GM18498 (cell line): ENCODE results near the gene SYNDIG1.

Experiments used
- ATAC-seq: cut with Tn5 transposase; IDR thresholded peaks from one replicate; pipeline ENCODE4 v1.9.1; 2021; ENCODE audit warnings: mild to moderate bottlenecking, moderate library complexity; ENCODE audit not compliant: unreplicated experiment

SYNDIG1 gene

GRCh38 chr20:24651171-24651975 is 181.9 kb downstream of the SYNDIG1 start:
- no peak for ATAC-seq

- ATAC-seq = no peak
Observed at GRCh38 chr20:24651976-24652345, 182.5 kb downstream of the SYNDIG1 start.

- ATAC-seq = no peak
Observed at GRCh38 chr20:24653306-24653705, 183.9 kb downstream of the SYNDIG1 start.

GRCh38 chr20:24654425-24654824 is 185.0 kb downstream of the SYNDIG1 start:
- no peak for ATAC-seq

GRCh38 chr20:24656391-24656790 is 187.0 kb downstream of the SYNDIG1 start:
- ATAC-seq = no peak

- no peak for ATAC-seq
Observed at GRCh38 chr20:24657196-24657595, 187.8 kb downstream of the SYNDIG1 start.

GRCh38 chr20:24657878-24658620 is 188.6 kb downstream of the SYNDIG1 start:
- no peak for ATAC-seq

- no peak for ATAC-seq
Observed at GRCh38 chr20:24658920-24659660, 189.7 kb downstream of the SYNDIG1 start.

GRCh38 chr20:24659835-24660234 is 190.4 kb downstream of the SYNDIG1 start:
- no peak for ATAC-seq

GRCh38 chr20:24660651-24661050 is 191.2 kb downstream of the SYNDIG1 start:
- ATAC-seq = no peak

- no peak for ATAC-seq
Observed at GRCh38 chr20:24661255-24661654, 191.8 kb downstream of the SYNDIG1 start.

- ATAC-seq = no peak
Observed at GRCh38 chr20:24662322-24662721, 192.9 kb downstream of the SYNDIG1 start.

- ATAC-seq = no peak
Observed at GRCh38 chr20:24662752-24663365, 193.4 kb downstream of the SYNDIG1 start.

GRCh38 chr20:24663496-24663895 is 194.1 kb downstream of the SYNDIG1 start:
- ATAC-seq = no peak

GRCh38 chr20:24664266-24664986 is 195.0 kb downstream of the SYNDIG1 start:
- ATAC-seq = no peak

GRCh38 chr20:24665196-24665595 is 195.8 kb downstream of the SYNDIG1 start:
- no peak for ATAC-seq

- ATAC-seq = no peak
Observed at GRCh38 chr20:24665741-24666191, 196.3 kb downstream of the SYNDIG1 start.

- ATAC-seq = no peak
Observed at GRCh38 chr20:24667689-24668383, 198.4 kb downstream of the SYNDIG1 start.

- ATAC-seq = no peak
Observed at GRCh38 chr20:24668384-24668702, 198.9 kb downstream of the SYNDIG1 start.

GRCh38 chr20:24668791-24669190 is 199.4 kb downstream of the SYNDIG1 start:
- no peak for ATAC-seq
